HG02943 (cell line): ENCODE results near the gene GRIP2.

ENCODE experiments used
- ATAC-seq: cut with Tn5 transposase; IDR thresholded peaks from one replicate; pipeline ENCODE4 v1.9.1; 2021; ENCODE audit warnings: mild to moderate bottlenecking, low read depth, moderate library complexity; ENCODE audit not compliant: unreplicated experiment

Gene GRIP2

GRCh38 chr3:14508505-14508819 is 31.7 kb downstream of the GRIP2 start:
- no peak for ATAC-seq

DNA sequence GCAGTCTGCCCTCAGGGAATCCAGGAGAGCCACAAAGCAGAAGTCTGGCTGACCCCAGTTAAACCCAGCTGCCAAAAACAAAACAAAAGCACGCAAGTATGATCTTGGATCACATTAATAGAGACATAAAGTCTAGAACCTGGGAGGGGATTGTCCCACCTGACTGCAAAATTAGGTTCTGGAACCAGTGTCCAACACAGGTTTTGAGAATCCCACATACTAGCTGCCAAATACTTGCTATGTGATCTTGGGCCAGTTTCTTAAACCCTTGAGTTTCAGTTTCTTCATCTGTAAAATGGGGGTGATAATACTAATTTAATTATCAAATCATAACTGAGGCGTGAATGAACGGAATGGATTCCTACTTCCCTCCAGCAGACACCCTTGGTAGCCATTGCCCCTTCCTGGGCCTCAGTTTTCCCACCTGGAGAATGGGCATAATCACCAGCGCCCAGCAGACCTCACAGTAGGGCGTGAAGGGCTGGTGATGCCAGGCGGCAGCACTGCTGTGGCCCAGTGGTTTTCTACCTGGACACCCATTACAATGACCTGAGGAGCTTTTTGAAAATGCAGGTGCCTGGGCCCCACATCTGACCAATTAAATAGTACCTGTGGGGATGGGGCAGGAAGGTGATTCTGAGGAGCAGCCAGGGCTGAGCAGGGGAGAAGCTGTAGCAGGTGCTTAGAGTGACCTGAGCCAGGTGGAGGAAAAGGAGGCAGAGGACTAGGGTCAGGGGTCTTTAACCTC is 32.2 kb downstream of the GRIP2 start:
- ATAC-seq = no peak

DNA sequence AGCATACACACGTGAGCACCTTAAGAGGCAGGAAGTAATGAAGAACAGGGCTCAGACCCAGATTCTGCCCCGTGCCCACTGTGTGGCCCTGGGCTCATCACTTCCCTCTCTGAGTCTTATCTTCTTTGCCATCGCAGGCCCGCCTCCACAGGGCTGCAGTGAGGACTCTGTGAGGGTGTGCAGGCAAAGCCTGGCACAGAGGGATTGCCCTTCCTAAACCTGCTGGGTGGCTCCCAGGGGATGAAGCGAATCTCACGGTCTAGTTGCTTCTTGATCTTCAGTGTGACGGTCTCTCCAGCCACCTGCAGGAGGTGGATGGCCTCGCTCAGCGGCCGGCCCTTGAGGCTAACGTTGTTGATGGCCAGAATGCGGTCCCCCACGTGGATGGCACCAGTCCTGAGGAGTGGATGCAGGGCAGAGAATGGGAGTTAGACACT is 32.8 kb downstream of the GRIP2 start:
- no peak for ATAC-seq

DNA sequence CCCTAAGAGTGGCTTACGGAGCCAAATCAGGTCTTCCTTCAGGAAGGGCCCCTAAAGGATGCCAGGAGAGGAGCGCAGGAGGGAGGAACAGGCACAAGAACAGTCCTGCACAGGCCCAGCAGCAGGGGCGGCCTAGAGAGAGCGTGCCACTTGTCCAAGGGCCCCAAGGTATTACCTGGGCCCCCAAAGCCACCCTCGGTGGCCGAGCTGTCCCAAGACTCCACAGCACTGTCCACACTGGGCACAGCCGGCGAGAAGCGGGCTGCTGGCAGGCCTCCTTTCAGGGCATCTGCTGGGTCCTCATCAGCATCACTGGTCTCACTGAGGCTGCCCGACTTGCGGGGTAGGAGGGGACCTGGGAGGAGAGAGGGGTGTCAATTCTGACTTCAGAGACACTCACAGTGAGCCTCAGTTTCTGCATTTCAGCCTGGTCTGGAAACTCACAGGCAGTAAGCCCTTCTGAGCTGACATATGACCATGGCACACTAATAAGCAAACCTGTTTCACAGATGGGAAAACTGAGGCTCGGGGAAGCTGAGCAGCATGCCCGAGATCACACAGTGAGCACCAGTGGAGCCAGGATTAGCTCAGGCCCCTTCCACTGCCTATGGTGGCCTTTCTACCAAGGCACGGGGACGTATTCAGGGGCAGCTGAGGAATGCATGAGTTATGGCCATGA is 33.4 kb downstream of the GRIP2 start:
- ATAC-seq = no peak

GRCh38 chr3:14505803-14506500 is 34.2 kb downstream of the GRIP2 start:
- no peak for ATAC-seq

DNA sequence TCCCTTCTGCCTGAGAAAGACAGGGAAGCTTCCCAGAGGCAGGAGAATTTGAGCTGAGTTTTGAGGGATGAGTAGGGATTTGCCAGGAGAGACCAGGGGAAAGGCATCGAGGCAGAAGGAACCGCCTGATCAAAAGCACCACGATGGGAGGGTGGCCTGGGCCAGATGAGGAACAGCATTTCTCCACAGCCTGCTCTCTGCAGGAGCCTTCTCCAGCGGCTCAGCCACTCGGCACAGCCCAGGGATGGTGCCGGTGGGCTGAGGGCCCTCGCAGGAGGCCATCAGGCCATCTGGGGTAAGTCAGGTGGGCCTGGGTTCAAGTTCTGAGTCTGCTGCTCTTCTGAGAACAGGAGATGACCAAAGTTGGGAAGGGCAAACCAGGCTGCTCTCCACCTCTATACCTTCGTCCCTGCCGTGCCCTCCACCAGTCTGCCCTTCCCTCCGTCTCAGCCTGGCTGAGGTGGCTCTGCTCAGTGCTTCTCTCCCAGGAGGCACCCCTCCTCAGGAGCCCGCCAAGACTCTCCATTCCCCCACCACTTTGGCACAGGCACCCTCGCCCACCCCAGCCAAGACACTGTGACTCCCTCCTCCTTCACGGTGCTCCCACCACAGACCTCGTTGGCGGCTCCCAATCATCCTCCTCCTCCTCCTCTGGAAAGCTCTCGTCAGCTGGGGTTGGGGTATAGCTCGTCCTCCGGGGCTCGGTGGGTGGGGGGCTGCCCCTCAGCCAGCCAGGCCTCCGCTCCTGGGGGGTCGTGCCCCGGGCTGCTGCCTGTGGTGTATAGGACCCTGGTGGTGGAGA is 34.9 kb downstream of the GRIP2 start:
- no peak for ATAC-seq

GRCh38 chr3:14503706-14504065 is 36.5 kb downstream of the GRIP2 start:
- no peak for ATAC-seq

DNA sequence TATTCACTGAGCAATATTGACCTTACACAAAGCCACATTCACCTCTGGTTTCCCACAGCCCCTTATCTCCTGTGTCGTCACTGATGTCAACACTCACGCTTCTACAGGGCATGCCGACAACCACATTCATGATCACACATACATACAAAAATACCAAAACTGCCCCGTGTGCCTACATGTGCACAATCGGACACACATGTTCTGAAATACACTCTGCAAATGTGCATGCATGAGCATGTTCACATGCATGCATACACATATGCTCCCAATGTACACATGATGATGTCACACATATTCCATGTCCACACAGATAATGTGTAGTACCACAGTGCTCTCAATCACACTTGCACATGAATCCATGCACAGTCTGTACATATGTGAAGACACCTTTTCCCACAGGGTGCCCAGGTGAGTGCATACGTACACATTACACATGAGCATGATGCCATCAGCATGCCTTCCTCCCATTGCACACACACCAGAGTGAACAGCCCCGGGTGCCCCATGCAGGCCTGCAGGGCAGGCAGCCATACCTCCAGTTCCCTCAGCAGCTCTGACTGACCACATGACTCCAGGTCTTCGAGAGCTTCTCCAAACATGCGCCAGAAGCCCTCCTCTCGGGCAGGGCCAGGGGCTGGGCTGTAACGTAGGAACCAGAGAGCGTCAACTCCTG is 37.0 kb downstream of the GRIP2 start:
- no peak for ATAC-seq

DNA sequence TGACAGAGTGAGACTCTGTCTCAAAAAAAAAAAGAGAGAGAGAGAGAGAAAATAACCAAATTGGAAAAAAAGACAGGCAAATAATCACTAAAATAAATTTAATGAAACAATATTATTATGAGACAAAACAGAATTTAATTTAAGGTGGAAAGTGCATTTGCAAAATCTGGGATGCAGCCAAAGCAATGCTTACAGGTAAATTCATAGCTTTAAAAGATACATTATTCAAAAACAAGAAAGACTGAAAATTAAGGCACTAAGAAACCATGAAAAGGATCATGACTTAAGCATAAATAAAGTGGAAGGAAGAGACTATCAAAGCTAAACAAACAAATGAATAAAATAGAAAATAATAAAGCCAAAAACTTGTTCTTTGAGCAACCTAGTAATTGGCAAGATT is 37.7 kb downstream of the GRIP2 start:
- ATAC-seq = no peak

- no peak for ATAC-seq
These were observed 42.8 kb downstream of the GRIP2 start for GRCh38 chr3:14497321-14497720.

DNA sequence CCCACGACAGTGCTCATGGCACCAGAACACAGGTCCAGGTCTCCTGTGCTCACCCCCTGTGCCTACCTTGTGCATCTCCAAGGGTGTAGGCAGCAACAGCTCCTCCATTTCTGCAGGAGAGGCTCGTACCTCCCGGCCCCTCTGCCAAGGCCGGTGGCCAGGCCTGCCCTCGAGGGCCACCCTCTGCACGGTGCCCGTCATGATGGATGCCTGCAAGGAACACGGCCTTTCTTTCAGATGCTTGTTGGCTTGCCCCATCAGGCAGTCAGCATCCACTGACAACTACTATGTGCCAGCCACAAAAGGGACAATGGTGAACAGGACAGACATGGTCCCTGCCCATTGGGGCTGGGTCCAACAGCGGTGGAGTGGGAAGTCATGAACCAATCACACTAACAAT is 43.8 kb downstream of the GRIP2 start:
- no peak for ATAC-seq

DNA sequence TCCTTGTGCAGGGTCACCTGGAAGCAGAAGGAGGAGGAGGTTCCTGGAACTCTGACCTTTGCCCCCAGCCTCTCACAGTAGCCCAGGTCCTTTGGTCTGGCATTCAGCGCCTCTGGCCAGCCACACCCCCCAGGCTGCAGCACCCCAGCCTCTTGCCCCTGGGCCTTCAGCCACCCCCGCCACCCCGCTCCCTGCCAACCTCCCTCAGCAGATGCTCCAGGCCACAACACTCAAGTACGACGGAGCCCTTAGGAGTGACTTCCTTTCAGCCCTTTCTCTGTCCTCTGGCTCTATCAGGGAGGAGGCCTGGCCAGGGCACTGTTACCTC is 45.2 kb downstream of the GRIP2 start:
- ATAC-seq = no peak

DNA sequence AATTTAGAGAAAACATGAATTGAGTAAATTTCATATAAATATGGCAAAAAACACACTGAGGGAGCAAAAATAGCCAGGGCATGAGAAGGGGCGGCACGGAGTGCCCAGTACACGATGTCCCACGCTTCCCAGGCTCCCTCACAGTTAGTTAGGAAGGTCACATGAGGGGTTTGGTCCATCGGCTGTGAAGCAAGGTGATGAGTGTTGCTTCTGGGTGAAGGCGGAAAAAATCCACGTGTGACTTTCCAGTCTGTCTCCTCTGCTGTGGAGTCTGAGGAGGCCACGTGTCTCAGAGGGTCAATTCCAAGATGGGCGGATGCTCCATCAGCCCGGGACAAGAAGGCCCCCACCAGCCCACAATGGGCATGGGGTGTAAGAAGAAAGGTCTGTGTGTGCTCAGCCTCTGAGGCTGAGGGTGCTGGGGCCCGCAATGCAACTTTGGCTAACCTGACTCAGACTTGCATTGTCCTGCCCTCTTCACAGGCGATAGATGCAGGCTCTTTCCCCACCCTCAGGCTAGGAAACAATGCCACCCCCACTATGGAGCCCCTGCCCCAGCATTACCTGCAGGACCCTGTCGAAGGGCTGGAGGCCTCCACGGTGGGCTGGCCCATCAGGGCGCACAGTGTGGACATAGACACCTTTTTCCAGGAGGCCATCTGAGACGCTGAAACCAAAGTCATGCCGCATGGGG is 45.7 kb downstream of the GRIP2 start:
- ATAC-seq = no peak

- ATAC-seq = no peak
These were observed 46.9 kb downstream of the GRIP2 start for GRCh38 chr3:14492948-14493881.

GRCh38 chr3:14491396-14492190 is 48.5 kb downstream of the GRIP2 start:
- ATAC-seq = no peak

GRCh38 chr3:14490831-14491230 is 49.3 kb downstream of the GRIP2 start:
- ATAC-seq = no peak

GRCh38 chr3:14490255-14490654 is 49.9 kb downstream of the GRIP2 start:
- no peak for ATAC-seq

DNA sequence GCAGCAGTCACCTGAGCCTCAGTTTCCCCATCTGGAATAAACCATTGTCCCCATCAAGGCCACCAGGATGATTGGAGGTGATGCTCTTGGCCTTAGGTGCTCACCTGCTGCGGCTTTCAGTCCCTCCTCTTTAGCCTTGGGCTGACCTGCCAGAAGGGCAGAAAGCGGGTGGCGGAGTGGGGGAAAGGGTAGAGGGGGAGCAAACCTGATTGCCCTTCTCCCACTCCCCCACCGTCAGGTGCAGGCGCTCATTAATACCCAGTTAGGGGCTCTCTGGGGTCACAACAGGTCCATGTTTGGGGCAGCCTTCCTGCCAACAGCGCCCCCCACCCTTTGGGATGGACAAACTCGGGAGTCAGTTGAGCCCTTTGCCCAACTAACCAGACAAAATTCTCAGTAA is 50.5 kb downstream of the GRIP2 start:
- no peak for ATAC-seq
